HepG2 (cell line): Measurements from ENCODE around the gene DTX4. TPM values are rescaled to one million over a fixed set of nuclear protein-coding genes. Genes with fewer than 3 reads are reported as not detected.

Source experiments
- ARID5B ChIP-seq: IDR thresholded peaks from 2 replicates; pipeline ENCODE4 v1.4.0; 2020; ENCODE audit warnings: mild to moderate bottlenecking, missing genetic modification reagents
- BRCA1 ChIP-seq: sonication (generic); formaldehyde crosslinking; IDR thresholded peaks from 2 replicates; pipeline ENCODE4 v1.4.0; 2020; ENCODE audit warnings: missing genetic modification reagents
- BRD4 ChIP-seq: sonication (generic); formaldehyde crosslinking; IDR thresholded peaks from 2 replicates; pipeline ENCODE4 v1.4.0; 2020; ENCODE audit warnings: missing genetic modification reagents
- CAMTA2 ChIP-seq: sonication (generic); formaldehyde crosslinking; IDR thresholded peaks from 2 replicates; pipeline ENCODE4 v1.4.0; 2020; ENCODE audit warnings: mild to moderate bottlenecking, missing genetic modification reagents, borderline replicate concordance
- GATAD1 ChIP-seq: IDR thresholded peaks from 2 replicates; pipeline ENCODE4 v1.6.1; 2016; ENCODE audit warnings: missing genetic modification reagents, missing compliant biosample characterization
- KLF13 ChIP-seq: sonication (generic); formaldehyde crosslinking; IDR thresholded peaks from 2 replicates; pipeline ENCODE4 v1.4.0; 2020; ENCODE audit warnings: mild to moderate bottlenecking, missing genetic modification reagents
- NFKBIZ ChIP-seq: IDR thresholded peaks from 2 replicates; pipeline ENCODE4 v1.6.1; 2018; ENCODE audit warnings: missing genetic modification reagents, missing compliant biosample characterization
- NR2F6 ChIP-seq, 2 experiments: IDR thresholded peaks; 2 replicates each; pipeline ENCODE4 v1.6.1; 2016; ENCODE audit warnings: antibody characterized with exemption in 1 of 2, mild to moderate bottlenecking in 1 of 2
- PAX8 ChIP-seq: sonication (generic); formaldehyde crosslinking; IDR thresholded peaks from 2 replicates; pipeline ENCODE4 v1.8.0; 2022; ENCODE audit warnings: mild to moderate bottlenecking, missing genetic modification reagents, borderline replicate concordance
- SNAPC2 ChIP-seq: sonication (generic); formaldehyde crosslinking; IDR thresholded peaks from 2 replicates; pipeline ENCODE4 v1.8.1; 2022; ENCODE audit warnings: mild to moderate bottlenecking, missing genetic modification reagents
- TRIM22 ChIP-seq: fragments of 450-650 bp; IDR thresholded peaks from 2 replicates; pipeline ENCODE4 v1.6.1; 2017
- ZNF18 ChIP-seq: sonication (generic); formaldehyde crosslinking; IDR thresholded peaks from 2 replicates; pipeline ENCODE4 v1.8.0; 2022; ENCODE audit warnings: mild to moderate bottlenecking, missing genetic modification reagents; ENCODE audit not compliant: insufficient replicate concordance
- polyA plus RNA-seq, 8 experiments: library from polyadenylated mRNA; depleted of rRNA in 3 of 8; stranded (reverse) in 7 of 8; unstranded in 1 of 8; fragments of >200 nt; fragmentation: Illumina TruSeq in 4 of 8; extraction: Trizol in 4 of 8; gene quantifications; 2 replicates each; pipeline versions ENCODE4 v1.2.1 to v1.2.3, GENCODE V29; 2011 to 2016; ENCODE audit warnings: low read depth in 4 of 8, missing spikeins in 1 of 8, mixed read lengths in 1 of 8; ENCODE audit not compliant: insufficient read depth in 1 of 8
- total RNA-seq, 5 experiments: library from RNA; depleted of rRNA; stranded (reverse); fragments of >200 nt; fragmentation: Illumina TruSeq; extraction: Trizol; gene quantifications; 2 replicates each; pipeline ENCODE4 v1.2.3, GENCODE V29; 2016; ENCODE audit warnings: low read depth in 1 of 5
- TF ChIP-seq, protein P1 (sequence below): sonication (generic); formaldehyde crosslinking; IDR thresholded peaks from 2 replicates; pipeline ENCODE4 v1.5.0; 2020; ENCODE audit warnings: missing genetic modification reagents
- TF ChIP-seq, protein P2 (sequence below): sonication (generic); formaldehyde crosslinking; IDR thresholded peaks from 2 replicates; pipeline ENCODE4 v1.8.1; 2023; ENCODE audit warnings: missing genetic modification reagents, inconsistent platforms, borderline replicate concordance
- TF ChIP-seq, protein P3 (sequence below), 2 experiments: sonication (generic) in 1 of 2; formaldehyde crosslinking in 1 of 2; IDR thresholded peaks; 2 replicates each; pipeline versions ENCODE4 v1.5.1 to v1.6.1; 2011 to 2020; ENCODE audit warnings: borderline replicate concordance in 1 of 2, low read depth in 1 of 2, low read length in 1 of 2, mild to moderate bottlenecking in 1 of 2, missing genetic modification reagents in 1 of 2, moderate library complexity in 1 of 2

Gene DTX4
- total and polyA plus RNA-seq, 2 of the 13 experiments (the other 11 are each of a cell fraction or from before 2014, with no cell fraction given): 0.67 to 5.6 TPM

DNA sequence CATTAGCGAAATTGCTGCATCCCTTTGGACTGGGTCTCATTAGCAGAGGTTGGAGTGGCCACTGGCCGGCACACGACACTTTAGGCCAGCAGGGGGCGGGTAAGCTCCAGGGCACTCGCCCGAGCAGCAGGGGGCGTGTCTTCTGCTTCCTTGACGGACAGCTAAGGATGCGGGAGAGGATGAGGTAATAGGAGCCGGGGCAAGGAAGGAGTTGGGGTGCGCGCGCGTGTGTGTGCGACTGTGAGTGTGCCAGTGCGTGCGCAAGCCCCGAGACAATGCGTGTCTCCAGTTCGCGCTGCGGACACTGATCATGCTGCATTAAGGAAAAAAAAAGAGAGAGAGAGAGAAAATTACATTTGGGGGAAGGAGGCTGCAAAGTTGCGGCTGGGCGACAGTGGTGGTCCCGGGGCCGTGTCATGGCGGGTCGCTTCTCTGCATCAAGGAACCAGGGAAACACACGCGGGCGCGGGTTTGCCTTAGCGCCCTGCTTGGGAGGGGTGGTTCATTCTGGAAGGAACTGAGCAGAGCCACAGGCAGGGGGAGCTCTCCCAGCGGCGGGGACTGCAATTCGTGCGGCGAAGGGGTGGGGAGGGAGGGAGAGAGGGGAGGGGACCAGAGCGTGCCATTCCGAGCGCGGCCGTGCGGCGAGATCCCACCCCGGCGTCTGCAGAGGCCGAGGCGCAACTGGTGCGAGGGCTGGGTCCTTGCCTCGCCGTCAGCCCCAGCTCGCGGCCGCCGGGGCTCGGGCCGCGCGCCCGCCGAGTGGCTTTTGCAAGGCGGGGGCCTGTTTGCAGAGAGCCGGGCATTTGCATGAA is at the start of gene DTX4 (continued):
- TF ChIP-seq ARID5B (CRISPR knock-in tag): peak; percentile 9; the same call in 1 of the 2 replicates
- no peak for TF ChIP-seq BRCA1 (CRISPR knock-in tag)
- TF ChIP-seq BRD4 (CRISPR knock-in tag): no peak
- no peak for TF ChIP-seq TRIM22
- TF ChIP-seq SNAPC2 (CRISPR knock-in tag): no peak
- TF ChIP-seq, protein P1, sequence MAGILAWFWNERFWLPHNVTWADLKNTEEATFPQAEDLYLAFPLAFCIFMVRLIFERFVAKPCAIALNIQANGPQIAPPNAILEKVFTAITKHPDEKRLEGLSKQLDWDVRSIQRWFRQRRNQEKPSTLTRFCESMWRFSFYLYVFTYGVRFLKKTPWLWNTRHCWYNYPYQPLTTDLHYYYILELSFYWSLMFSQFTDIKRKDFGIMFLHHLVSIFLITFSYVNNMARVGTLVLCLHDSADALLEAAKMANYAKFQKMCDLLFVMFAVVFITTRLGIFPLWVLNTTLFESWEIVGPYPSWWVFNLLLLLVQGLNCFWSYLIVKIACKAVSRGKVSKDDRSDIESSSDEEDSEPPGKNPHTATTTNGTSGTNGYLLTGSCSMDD (CRISPR knock-in tag): no peak
- no peak for TF ChIP-seq KLF13 (CRISPR knock-in tag)
- TF ChIP-seq, protein P2, sequence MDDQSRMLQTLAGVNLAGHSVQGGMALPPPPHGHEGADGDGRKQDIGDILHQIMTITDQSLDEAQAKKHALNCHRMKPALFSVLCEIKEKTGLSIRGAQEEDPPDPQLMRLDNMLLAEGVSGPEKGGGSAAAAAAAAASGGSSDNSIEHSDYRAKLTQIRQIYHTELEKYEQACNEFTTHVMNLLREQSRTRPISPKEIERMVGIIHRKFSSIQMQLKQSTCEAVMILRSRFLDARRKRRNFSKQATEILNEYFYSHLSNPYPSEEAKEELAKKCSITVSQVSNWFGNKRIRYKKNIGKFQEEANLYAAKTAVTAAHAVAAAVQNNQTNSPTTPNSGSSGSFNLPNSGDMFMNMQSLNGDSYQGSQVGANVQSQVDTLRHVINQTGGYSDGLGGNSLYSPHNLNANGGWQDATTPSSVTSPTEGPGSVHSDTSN (CRISPR knock-in tag): no peak
- TF ChIP-seq, protein P3, sequence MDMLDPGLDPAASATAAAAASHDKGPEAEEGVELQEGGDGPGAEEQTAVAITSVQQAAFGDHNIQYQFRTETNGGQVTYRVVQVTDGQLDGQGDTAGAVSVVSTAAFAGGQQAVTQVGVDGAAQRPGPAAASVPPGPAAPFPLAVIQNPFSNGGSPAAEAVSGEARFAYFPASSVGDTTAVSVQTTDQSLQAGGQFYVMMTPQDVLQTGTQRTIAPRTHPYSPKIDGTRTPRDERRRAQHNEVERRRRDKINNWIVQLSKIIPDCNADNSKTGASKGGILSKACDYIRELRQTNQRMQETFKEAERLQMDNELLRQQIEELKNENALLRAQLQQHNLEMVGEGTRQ (IDR thresholded peaks at IDR 0.05; ENCODE audit: low read depth, low read length): no peak
- TF ChIP-seq, protein P3 (CRISPR knock-in tag; IDR thresholded peaks at IDR 0.05; ENCODE audit: borderline replicate concordance): no peak
- no peak for TF ChIP-seq CAMTA2
- peak; percentile 31 for TF ChIP-seq ZNF18
- TF ChIP-seq NFKBIZ (CRISPR knock-in tag): no peak
- no peak for TF ChIP-seq GATAD1 (CRISPR knock-in tag)
- TF ChIP-seq NR2F6 (IDR thresholded peaks at IDR 0.05): no peak
- no peak for TF ChIP-seq NR2F6 (CRISPR knock-in tag; IDR thresholded peaks at IDR 0.05)
- TF ChIP-seq PAX8 (CRISPR knock-in tag): no peak
